ENCODE data around the gene TGFBR3. TPM values are rescaled to one million over a fixed set of nuclear protein-coding genes. Genes with fewer than 3 reads are reported as not detected.

TGFBR3 gene
- total and polyA plus RNA-seq, 2 of the 4 experiments (the other 2 are of a cell fraction): 3.0 to 11.3 TPM

DNA sequence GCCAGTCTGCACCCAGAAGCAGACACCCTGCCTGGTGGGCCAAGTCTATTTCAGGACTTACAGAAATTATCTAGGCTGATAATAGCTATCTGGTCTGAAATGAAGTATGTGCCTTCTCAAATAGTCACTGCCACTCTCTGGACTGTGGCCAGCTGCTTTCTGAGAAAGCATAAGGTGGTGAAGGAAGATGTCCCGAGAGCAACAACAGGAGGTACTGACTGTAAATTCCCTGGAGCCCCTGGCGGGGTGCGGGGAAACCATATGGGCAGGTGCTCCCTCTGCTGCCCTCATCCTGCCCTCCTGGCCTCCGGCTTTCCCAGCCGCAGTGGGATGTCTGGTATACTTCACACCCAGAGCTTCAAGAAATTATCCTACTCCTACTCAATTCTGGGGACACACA, 86.8 kb downstream of the TGFBR3 start:
- Histone ChIP-seq H3K4me1 (ENCODE audit: control insufficient read depth, insufficient read depth, low read length) (peaks cover 5% of the 10 kb centered on the region), H4K5ac (ENCODE audit: low read depth, low read length) (no peak overlapping the region), H2AK5ac (ENCODE audit: low read depth, low read length) (no peak overlapping the region), H2AK9ac (replicated peaks; ENCODE audit: low read depth, low read length, poor library complexity) (no peak overlapping the region), H3K18ac (ENCODE audit: low read depth, low read length) (no peak overlapping the region), H3K4me2 (ENCODE audit: low read depth, low read length) (no peak overlapping the region), H2BK15ac (ENCODE audit: low read depth, low read length) (no peak overlapping the region), H4K20me1 (ENCODE audit: insufficient read depth, low read length) (no peaks in the 10 kb centered on the region), H3K9me1 (ENCODE audit: insufficient read depth, low read length) (peaks cover 3% of the 10 kb centered on the region; the same call in 1 of the 2 replicates), H2BK5ac (ENCODE audit: low read depth, low read length, poor library complexity, severe bottlenecking) (no peak overlapping the region), H3K27ac (ENCODE audit: insufficient read depth, low read length) (no peak overlapping the region), H3K27me3 (ENCODE audit: control insufficient read depth, insufficient read depth, low read length) (no peaks in the 10 kb centered on the region), H3K56ac (ENCODE audit: extremely low read depth, insufficient read depth, low read length) (no peak overlapping the region), H2BK120ac (ENCODE audit: low read depth, low read length) (no peak overlapping the region), H3K23ac (ENCODE audit: low read depth, low read length) (no peak overlapping the region), H3K79me1 (ENCODE audit: low read depth in 1 of 2, low read length in 2 of 2) (peaks cover 0 to under 1% of the 10 kb centered on the region in 2 experiments; a peak in 1 of 4 replicates), H3K9me3 (ENCODE audit: control insufficient read depth, insufficient read depth, low read length) (no peaks in the 10 kb centered on the region), H2BK20ac (ENCODE audit: low read depth, low read length) (no peak overlapping the region), H3K36me3 (ENCODE audit: control insufficient read depth, insufficient read depth, low read length) (peaks cover 3% of the 10 kb centered on the region; the same call in 1 of the 2 replicates), H2AFZ (replicated peaks; ENCODE audit: low read length, poor library complexity) (no peak overlapping the region), H3K4ac (ENCODE audit: low read depth, low read length) (no peak overlapping the region), H4K91ac (ENCODE audit: insufficient read depth, low read depth, low read length) (no peak overlapping the region), H4K8ac (ENCODE audit: low read depth in 2 of 2, low read length in 2 of 2) (no peak overlapping the region), H3K4me3 (ENCODE audit: insufficient read depth, low read depth, low read length) (no peak overlapping the region), H3K14ac (replicated peaks; ENCODE audit: low read depth, low read length) (no peak overlapping the region), H3K9ac (ENCODE audit: low read depth, low read length) (no peak overlapping the region)
- no TSS peak for BruUV-seq (replicated peaks)
- no peak for ATAC-seq (ENCODE audit: low read depth)
- no peak for DNase-seq
- in situ Hi-C loops (cut with MboI; ENCODE audit: low sequenced_read_pairs): no loop called here
- dilution Hi-C loops (cut with HindIII; ENCODE audit: low sequenced_read_pairs, unreplicated experiment): no loop called here
- intact Hi-C loops (cut with micrococcal nuclease): no loop called here
- CTCF ChIA-PET: no interaction called here
- whole genome bisulfite sequencing, 2 experiments (ENCODE audit: extremely low coverage in 2 of 2, insufficient read length in 1 of 2): 100% methylated on average over 2 of the region's 5 CpGs; no CpG with 5 or more reads in 1 of the 2 experiments
- TF ChIP-seq MXI1 (IDR thresholded peaks at IDR 0.05; ENCODE audit: borderline replicate concordance, low read depth, low read length): no peak
- TF ChIP-seq MAZ (IDR thresholded peaks at IDR 0.05; ENCODE audit: borderline replicate concordance, low read depth, low read length): no peak
- TF ChIP-seq POLR2A (IDR thresholded peaks at IDR 0.05; ENCODE audit: low read depth, low read length): no peak
- no peak for TF ChIP-seq RAD21 (IDR thresholded peaks at IDR 0.05; ENCODE audit: low read length)
- TF ChIP-seq, protein P1, sequence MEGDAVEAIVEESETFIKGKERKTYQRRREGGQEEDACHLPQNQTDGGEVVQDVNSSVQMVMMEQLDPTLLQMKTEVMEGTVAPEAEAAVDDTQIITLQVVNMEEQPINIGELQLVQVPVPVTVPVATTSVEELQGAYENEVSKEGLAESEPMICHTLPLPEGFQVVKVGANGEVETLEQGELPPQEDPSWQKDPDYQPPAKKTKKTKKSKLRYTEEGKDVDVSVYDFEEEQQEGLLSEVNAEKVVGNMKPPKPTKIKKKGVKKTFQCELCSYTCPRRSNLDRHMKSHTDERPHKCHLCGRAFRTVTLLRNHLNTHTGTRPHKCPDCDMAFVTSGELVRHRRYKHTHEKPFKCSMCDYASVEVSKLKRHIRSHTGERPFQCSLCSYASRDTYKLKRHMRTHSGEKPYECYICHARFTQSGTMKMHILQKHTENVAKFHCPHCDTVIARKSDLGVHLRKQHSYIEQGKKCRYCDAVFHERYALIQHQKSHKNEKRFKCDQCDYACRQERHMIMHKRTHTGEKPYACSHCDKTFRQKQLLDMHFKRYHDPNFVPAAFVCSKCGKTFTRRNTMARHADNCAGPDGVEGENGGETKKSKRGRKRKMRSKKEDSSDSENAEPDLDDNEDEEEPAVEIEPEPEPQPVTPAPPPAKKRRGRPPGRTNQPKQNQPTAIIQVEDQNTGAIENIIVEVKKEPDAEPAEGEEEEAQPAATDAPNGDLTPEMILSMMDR (conservative IDR thresholded peaks at IDR 0.05; ENCODE audit: low read depth, low read length): no peak
- no peak for TF ChIP-seq CEBPB (IDR thresholded peaks at IDR 0.05; ENCODE audit: low read depth, low read length)
- TF ChIP-seq SMC3 (IDR thresholded peaks at IDR 0.05; ENCODE audit: low read depth, low read length): no peak
- no peak for TF ChIP-seq MAFK (IDR thresholded peaks at IDR 0.05; ENCODE audit: low read depth, low read length)
- TF ChIP-seq BHLHE40 (IDR thresholded peaks at IDR 0.05; ENCODE audit: low read depth, low read length): no peak
- no peak for TF ChIP-seq CHD1 (IDR thresholded peaks at IDR 0.05; ENCODE audit: low read depth, low read length)
- no peak for TF ChIP-seq RCOR1 (IDR thresholded peaks at IDR 0.05; ENCODE audit: insufficient replicate concordance, low read length)
- POLR2A ChIA-PET (ENCODE audit: unreplicated experiment): no interaction called here
